Retina (tissue), 1 donor: ENCODE results near the gene DCAF7.

Experiments
- DNase-seq: peaks from one replicate; pipeline ENCODE4 v3.0.0-alpha.2; 2016

The DCAF7 gene

DNA sequence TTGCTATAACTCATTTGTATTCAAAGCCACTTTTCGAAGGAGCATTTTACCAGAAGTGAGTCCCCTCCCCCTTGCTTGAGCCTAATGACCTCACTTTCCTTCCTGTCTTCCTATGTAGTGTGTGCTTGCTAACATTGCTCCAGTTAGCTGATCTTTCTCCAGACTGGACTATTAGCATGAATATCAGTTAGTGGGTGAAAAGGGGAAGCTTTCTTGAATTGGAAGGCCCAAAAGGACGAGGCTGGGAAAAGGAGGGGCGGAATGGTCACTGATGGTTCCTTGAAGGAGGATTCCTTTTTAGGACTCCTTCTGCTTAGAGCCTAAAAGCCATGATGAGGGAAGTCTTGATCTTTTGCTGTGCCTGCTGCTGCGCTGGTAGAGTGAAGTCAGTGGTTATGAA, 83.9 kb downstream of the DCAF7 start:
- DNase-seq: no peak

- no peak for DNase-seq
Observed at GRCh38 chr17:63634816-63635215, 84.5 kb downstream of the DCAF7 start.

DNA sequence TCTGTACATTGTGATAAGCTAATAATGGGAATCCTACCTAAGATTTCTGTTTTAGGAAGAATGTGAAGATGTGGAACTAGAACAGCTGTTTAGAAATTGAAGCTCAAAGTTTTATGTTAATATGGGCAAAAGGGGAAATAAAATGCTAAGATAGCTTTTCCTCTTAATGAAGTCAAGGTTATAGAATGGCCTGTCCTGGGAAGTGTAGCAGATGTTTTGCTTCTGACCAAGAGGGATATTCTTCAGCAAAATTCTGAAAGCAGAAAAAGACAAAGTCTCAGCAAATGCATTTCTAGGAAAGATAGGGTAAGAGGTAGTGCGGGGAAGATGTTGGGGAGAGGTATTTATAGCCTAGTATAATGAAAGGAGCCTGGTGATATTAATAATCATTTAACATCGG, 85.0 kb downstream of the DCAF7 start:
- no peak for DNase-seq

DNA sequence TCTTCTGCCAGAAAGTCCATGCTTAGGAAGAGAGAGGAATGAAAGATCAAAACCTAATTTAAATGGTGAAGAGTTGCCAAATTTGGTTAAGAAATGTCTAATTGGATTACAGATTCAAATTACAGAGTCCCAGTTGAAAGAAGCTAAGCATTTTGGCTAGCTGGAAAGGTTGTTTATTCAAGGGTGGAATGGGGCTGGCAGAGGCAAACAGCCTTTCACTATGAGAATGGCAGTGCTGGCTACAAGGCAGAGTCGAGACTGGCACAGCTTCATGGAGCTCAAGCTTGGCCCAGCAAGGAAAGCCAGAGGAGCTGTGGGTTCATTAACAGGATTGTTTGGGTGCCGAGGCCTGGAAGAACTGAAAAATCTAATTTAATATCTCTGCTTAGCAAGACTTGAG, 85.5 kb downstream of the DCAF7 start:
- no peak for DNase-seq

DNA sequence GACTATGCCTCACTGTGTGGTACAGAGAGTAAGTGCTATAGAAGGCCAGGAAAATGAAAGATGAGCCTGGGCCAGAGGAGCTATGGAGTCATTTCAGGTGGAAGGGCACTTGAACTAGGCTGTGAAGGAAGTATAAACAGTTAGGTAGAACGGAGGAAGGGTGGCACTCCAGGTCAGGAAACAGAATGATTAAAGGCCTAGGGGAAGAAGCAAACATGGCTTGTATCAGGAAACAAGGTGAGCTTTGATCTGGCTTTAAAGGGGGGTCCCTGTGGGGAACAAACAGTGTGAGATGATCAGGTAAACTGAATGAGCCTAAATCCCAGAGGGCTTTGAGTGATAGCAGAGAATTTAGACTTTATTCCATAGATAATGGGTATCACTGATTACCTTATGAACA, 88.8 kb downstream of the DCAF7 start:
- no peak for DNase-seq

- no peak for DNase-seq
Observed at GRCh38 chr17:63640038-63640437, 89.8 kb downstream of the DCAF7 start.

DNA sequence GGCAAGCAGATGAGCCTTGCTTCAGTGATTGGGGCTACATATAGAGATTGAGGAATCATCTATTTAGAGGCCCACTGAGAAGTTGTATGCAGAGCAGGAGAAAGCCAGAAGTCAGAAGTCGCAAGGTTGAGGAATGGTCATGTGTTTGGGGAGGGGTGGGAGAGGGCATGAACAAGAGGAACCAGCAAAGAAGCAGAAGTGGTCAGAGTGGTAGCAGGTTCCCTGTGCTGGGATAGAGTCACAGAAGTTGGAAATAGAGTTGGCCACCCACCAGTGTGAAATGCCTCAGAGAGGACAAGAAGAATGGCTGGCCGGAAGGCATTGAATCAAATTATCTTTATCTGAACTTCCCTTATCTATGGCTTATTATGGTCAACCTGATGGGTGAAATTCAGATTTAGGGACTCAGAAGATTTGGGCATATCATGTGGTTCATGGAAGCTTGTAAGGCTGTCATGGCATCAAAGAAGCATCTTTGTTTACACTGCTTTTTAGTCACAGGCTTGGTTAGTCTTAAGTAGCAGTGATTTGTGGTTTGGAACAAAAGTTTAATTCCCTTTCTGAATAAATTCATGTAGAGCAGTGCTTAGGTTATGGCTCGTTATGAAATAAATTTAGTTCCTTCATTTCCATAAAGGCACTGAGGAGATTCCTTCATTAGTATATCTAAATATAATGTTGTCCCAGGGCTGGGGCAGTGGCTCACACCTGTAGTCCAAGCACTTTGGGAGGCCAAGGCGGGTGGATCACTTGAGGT, 91.6 kb downstream of the DCAF7 start:
- no peak for DNase-seq
